Measurements from ENCODE around the gene MCMBP.

DNA sequence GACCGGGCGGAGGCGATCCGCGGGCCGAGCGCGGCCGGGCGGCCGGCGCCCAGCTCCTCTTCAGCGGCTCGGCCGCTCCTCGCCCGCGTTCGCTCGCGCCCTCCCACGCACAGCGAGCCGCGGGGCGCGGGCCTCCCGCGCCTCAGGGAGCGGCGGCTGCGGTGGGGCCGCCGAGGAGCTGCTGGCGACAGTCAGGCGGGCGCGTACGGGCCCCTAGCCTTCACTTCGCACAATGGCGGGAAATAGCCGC lies at the start of gene MCMBP:
- peak; percentile 86 for TF ChIP-seq POLR2A (IDR thresholded peaks at IDR 0.05)
- TF ChIP-seq, protein P1, sequence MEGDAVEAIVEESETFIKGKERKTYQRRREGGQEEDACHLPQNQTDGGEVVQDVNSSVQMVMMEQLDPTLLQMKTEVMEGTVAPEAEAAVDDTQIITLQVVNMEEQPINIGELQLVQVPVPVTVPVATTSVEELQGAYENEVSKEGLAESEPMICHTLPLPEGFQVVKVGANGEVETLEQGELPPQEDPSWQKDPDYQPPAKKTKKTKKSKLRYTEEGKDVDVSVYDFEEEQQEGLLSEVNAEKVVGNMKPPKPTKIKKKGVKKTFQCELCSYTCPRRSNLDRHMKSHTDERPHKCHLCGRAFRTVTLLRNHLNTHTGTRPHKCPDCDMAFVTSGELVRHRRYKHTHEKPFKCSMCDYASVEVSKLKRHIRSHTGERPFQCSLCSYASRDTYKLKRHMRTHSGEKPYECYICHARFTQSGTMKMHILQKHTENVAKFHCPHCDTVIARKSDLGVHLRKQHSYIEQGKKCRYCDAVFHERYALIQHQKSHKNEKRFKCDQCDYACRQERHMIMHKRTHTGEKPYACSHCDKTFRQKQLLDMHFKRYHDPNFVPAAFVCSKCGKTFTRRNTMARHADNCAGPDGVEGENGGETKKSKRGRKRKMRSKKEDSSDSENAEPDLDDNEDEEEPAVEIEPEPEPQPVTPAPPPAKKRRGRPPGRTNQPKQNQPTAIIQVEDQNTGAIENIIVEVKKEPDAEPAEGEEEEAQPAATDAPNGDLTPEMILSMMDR (IDR thresholded peaks at IDR 0.05) = no peak
